NCI-H2196 treated with DMSO at 0.1 percent for 48 hours (cell line): ENCODE results near the gene TMEM266.

Experiments
- DNase-seq: peaks from one replicate; lab custom pipeline; 2025; ENCODE audit not compliant: unreplicated experiment; lab: John Stamatoyannopoulos, UW

TMEM266 gene

GRCh38 chr15:76065245-76065644 lies 5.5 kb downstream of the TMEM266 start:
- DNase-seq: no peak

DNA sequence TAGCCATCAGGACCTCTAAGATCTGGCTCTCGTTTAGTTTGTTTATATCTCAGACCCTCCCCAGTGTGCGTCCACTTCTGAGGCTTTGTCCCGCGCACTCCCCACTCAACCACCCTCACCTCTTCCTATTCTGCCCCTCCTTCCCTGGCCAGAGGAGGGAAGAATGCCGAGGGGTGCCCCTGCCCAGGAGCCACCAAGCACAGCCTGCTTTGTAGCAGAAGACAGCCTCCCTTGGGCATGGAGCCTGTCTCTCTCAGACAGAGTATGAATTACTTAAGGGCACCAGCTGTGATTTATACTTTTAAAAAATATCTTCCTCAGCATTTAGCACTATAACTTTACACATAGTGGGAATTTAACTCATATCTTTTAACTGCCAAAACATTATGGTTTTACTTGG lies 6.0 kb downstream of the TMEM266 start:
- no peak for DNase-seq

DNA sequence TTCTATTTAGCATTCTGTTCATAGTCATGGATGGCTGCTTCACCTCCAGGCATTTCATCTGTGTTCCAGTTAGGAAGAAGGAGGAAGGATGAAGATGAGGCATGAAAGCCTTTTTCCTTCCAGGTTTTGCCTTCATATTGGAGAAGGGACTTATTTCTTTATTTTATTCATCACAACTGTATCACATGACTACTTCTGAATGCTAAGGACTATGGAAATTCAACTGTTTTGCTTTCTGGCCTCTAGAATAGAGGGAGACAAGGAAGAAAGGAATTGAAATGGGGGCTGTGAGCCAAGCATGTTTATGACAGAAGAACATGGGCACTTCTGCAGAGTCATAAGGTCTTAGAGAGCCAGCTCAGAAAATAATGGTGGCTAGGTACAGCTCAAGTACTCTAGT lies 10.4 kb downstream of the TMEM266 start:
- DNase-seq: no peak

DNA sequence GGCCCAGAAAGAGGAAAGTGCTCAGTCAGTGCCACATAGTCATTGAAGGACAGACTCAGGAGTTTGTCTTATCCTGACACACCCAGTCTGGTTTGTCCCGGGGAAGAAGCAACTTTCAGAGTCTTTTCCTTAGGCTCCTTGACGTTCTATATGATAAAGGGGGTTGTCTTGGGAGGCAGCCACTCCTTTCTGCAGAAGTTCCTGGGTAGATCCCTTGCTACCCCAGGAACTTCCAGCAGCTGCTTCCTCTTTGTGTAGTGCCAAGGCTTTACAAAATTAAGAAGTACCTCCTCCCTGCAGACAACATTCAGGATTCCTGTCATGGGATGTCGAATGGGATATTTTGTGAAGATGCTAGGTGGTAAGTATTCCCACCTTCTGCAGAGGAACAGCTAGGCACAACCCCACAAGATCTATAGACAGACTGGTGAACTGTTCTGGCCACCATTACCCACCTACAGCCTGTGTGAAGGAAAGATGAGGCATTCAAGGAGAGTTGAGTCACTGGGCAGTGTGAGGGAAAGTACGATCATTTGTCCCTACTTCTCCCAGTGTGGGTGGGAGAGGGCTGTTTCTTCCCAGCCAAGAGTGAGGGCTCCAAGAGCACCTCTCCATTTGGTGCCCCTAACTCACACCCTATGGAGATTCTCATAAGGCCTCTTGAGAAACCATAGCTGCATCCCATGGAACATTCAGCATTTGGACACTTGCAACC lies 11.3 kb downstream of the TMEM266 start:
- DNase-seq: no peak

DNA sequence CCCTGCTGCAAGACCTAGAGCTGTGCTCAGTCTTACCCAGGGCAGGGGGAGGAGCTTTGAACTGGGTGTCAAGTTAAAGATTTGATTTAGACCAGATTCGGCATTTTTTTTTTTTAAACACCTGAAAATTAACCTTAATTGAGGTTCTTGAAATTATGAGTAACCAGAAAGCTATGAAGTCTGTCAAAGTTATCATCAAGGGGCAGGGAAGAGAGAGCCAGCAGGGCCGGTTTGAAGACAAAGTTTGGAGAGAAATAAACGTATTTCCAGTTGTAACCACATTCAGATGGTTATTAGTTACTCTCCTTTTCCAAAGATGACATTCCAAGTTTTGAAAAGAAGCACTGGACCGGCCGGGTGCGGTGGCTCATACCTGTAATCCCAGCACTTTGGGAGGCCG lies 12.0 kb downstream of the TMEM266 start:
- DNase-seq: no peak

DNA sequence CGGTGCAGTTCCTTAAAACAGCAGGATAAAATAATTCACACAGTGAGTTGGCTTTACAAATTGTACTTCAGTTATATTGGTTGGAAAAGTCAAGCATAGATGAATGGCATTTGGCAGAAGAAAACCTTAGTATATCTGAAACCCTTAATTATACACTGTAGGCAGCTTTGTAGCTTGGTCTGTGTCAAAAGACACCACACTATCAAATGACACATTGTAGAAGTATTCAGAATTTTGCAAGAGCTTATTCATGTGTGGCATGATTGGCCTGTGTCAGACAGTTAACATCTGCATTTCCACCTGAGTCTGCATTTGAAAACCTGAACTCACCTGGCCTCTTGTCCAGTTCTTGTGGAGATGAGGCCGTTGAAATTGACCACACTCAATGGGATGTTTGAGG lies 13.8 kb downstream of the TMEM266 start:
- no peak for DNase-seq

DNA sequence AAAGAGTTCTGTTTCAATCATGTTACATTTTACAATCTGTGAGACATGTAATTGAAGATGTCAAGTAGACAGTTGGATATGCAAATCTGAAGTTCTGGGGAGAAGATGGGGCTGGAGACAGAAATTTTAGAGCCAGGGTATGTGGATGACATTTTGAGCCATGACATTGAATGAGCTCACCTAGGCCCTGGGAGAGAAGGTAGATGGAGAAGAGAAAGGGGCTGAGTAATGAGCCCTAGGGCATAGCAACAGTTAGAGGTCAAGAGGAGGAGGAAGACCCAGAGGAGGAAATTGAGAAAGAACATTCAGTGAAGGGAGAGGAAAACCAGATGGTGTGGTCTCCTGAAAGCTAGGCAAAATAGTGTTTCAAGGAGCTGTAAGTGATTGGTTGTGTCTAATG lies 15.3 kb downstream of the TMEM266 start:
- DNase-seq: no peak

GRCh38 chr15:76078285-76078877 lies 18.6 kb downstream of the TMEM266 start:
- no peak for DNase-seq

DNA sequence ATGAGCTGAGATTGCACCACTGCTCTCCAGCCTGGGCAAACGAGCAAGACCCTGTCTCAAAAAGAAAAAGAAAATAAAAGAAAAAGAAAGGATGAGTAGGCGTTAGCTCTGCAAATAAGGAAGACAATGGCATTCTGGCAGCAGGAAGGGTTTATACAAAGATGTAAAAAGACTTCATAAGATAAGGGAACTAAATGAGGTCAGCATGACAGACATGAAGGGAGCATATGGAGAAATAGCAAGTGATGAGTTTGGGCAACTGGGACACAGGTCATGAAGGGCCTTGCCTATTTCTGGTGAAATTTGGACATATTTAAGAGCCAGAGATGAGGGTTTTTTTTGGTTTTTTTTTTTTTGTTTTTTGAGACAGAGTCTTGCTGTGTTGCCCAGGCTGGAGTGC lies 24.5 kb downstream of the TMEM266 start:
- no peak for DNase-seq

DNA sequence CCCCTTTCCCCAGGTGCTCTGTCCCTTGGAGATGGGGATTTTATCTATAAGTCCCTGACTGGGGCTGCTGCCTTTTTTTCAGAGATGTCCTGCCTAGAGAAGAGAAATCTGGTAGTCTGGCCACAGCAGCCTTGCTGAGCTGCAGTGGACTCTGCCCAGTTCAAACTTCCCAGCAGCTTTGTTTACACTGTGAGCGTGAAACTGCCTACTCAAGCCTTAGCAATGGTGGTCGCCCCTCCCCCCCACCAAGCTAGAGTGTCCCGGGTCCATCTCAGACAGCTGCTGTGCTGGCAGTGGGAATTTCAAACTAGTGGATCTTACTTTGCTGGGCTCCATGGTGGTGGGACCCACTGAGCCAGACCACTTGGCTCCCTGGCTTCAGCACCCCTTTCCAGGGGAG lies 38.9 kb downstream of the TMEM266 start:
- DNase-seq: no peak

- DNase-seq: no peak
Measured at GRCh38 chr15:76099388-76099787, 39.6 kb downstream of the TMEM266 start.

DNA sequence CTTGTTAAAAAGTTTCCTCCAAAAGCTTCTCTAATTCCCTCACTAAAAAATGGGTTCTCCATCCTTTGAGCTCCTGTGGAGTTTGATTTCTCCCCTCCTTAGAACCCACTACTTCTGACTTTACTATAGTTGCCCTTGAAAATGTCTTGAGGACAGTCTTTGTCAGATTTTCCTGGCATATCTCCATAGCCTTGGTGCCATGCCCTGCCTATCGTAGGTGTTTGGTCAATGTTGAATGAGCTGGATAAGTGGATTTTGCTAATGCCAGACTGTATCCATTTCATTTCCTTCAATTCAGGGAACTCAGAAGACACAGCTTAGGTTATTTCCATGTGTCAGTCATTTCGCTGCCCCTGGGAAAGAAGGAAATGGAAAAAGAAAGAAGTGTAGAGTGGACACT lies 40.6 kb downstream of the TMEM266 start:
- DNase-seq: no peak

DNA sequence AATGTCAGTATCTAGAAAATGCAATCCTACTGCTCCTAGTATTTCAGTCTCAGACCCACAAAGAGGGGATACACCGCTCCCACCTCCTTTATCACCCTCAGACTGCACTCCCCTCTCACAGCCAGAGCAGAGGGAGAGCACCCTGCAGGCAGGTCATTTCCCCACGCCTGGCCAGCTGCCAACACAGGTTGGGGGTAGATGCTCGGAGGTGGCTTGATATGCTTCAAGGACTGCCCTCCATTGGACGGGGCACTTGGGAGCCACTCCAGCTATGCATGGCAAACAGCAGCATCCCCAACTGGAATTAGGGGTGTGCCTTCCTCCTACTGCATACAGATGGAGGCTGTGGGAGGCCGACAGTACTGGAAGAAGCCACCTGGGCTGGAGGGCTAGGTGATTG lies 41.9 kb downstream of the TMEM266 start:
- no peak for DNase-seq

- no peak for DNase-seq
Measured at GRCh38 chr15:76105391-76105790, 45.6 kb downstream of the TMEM266 start.

DNA sequence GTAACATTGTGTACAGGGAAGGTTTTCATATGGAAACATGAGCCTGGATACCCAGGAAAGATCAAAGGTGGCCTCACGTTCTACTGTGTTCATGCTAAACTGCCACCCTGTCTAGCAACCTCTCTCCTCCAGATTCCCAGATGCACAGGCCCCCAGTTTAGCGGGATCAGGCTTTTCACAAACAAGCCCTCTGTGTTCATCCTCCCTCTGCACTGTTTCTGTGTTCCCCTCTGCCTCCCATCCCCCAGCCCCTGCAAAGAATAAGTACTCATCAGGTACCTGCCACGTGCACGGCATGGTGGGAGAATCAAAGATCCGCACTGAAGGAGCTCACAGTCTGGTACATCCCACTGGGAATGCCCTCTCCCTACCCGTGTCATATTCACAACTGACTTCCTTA lies 46.1 kb downstream of the TMEM266 start:
- DNase-seq: no peak

GRCh38 chr15:76107169-76107568 lies 47.4 kb downstream of the TMEM266 start:
- DNase-seq: no peak

DNA sequence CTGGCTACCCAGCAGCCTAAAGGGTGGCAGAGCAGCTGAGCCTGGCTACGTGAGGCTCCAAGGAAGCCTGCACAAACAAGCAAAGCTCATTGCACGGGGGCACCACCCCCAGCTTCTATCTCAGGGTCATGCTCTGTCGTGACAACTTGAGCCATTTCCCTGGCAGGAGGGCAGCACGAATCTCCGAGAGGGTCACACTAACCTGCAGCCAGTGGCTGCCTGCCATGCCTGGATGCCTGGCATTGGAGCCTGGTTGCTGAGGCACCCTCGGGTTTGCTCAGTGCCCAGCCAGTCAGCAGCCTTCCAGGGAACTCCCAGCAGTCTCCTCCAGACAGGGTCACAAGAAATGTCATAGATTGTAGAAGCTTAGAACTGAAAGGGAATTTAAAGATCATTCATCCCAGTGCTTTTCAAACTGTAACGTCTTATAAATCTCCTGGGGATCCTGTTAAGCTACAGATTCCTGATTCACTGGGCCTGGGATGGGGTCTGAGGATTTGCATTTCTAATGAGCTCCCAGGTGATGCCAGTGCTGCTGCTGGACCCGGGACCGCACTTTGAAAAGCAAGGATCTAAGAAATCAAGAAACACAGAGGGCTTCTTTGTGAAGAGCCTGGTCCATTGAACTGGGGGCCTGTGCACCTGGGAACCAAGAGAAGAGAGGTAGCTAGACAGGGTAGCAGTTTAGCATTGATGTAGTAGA lies 48.4 kb downstream of the TMEM266 start:
- DNase-seq: no peak

- no peak for DNase-seq
Measured at GRCh38 chr15:76109046-76109445, 49.3 kb downstream of the TMEM266 start.

GRCh38 chr15:76114561-76114960 lies 54.8 kb downstream of the TMEM266 start:
- DNase-seq: no peak

GRCh38 chr15:76116138-76116885 lies 56.5 kb downstream of the TMEM266 start:
- DNase-seq: no peak

- no peak for DNase-seq
Measured at GRCh38 chr15:76117181-76117580, 57.4 kb downstream of the TMEM266 start.

DNA sequence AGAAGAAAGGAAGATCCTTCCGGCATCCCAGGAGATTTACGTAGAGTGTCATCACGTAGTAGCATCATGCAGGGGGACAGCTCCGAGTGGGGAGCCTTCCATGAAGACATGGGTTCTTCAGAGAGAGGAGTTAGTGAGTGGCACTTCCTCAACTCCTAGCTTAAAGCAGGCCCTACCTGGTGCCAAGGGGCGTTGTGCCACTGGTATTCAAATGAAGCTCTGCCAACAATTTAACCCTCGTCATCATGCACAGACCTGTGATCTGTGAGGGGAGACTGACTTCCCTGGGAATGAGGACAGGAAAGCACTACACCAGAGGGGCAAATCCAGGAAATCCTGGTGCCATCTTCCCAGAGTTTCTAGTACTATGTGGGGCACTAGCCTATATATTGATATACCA lies 59.0 kb downstream of the TMEM266 start:
- DNase-seq: no peak
